GM19372 (cell line): Measurements from ENCODE around the gene NPAS3.

Experiments used
- ATAC-seq: cut with Tn5 transposase; IDR thresholded peaks from one replicate; pipeline ENCODE4 v1.9.1; 2021; ENCODE audit warnings: mild to moderate bottlenecking, low read depth, moderate library complexity; ENCODE audit not compliant: unreplicated experiment

Gene NPAS3

GRCh38 chr14:33563191-33563900 is 624.7 kb downstream of the NPAS3 start:
- ATAC-seq: no peak

DNA sequence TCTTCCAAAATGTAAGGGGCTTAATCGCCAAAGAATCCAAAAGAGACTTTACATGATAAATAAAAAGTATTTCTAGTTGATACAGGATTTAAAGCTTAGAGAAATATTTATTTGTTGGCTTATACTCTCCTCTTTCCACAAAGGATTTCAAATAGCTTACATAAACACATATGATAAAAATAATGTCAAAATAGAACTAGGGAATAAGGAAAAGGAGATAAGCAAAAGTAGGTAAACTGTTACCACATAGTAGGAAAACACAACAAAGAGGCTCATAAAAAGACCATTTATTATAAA is 625.2 kb downstream of the NPAS3 start:
- ATAC-seq: no peak

DNA sequence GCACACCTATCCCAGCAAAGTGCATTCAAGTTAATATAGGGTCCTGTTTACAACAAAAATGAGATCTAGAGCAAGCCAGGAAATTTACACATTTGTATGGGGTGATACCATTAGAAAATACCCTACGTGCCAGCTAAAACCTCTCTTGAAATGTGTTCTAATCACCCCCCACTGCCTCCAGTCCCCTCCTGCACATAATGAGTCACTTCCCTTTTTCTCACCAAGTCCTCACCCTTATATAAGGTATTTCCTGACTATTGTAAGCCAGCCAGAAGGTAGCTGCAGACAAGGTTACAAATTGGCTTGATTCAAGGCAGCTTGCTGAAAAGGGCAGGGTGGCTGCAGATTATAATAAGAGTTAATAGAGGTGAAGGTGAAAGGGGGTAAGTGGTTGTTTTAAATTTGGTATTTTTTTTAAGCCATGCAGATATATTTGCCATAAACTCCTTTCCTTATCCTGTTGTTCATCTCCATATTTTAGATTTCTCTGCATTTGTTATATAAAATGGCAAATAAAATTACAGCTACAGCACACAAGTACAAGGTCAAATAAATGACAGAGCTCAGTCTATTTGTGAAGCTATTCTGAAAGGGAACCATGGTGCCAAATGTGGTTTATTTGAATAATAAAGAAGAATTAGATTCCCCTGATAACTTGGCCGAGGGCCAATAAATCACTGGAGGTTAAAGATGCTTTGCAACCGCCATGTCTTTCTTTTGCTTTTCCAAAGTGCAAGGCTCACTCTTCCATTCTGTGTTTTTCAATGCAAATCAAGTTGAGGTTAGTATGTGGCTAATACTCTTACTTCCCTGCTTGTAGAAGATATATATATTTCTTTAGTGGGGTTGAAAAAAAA is 626.3 kb downstream of the NPAS3 start:
- no peak for ATAC-seq

GRCh38 chr14:33566082-33566481 is 627.4 kb downstream of the NPAS3 start:
- ATAC-seq: no peak

DNA sequence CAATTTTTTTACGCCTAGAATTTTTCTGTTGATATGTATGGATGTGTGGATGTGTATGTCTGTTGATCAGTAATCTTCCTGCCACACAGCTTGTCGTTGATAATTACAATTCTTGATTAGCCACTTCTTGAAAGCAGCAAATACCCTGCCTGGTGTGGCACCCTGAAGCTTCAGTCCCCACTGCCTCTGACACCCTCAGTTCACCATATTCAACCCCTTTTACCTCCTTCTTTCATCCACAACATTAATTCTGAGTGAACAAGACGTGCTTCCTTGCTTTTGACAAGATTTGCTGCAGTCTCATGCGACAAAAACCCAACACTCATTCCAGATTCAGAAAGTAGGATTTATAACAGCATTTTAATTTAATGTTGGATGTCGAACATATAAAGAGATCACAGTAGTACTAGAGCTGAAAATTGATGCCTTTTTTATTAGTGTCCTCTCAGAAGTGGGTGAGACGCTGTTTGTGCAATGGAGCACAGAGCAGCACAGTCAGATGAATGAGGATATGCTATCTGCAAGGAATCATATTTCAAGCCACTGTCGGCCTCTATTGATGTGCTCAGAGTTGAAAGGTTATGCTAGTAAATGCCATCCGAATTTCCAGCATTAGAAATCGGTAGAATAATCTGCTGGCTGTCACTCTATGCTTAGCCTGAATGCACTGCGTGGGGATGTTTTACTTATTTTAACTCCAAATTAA is 628.5 kb downstream of the NPAS3 start:
- ATAC-seq: no peak

- ATAC-seq: no peak
Measured at GRCh38 chr14:33567731-33568130, 629.1 kb downstream of the NPAS3 start.

- ATAC-seq: no peak
Measured at GRCh38 chr14:33568935-33569579, 630.4 kb downstream of the NPAS3 start.

DNA sequence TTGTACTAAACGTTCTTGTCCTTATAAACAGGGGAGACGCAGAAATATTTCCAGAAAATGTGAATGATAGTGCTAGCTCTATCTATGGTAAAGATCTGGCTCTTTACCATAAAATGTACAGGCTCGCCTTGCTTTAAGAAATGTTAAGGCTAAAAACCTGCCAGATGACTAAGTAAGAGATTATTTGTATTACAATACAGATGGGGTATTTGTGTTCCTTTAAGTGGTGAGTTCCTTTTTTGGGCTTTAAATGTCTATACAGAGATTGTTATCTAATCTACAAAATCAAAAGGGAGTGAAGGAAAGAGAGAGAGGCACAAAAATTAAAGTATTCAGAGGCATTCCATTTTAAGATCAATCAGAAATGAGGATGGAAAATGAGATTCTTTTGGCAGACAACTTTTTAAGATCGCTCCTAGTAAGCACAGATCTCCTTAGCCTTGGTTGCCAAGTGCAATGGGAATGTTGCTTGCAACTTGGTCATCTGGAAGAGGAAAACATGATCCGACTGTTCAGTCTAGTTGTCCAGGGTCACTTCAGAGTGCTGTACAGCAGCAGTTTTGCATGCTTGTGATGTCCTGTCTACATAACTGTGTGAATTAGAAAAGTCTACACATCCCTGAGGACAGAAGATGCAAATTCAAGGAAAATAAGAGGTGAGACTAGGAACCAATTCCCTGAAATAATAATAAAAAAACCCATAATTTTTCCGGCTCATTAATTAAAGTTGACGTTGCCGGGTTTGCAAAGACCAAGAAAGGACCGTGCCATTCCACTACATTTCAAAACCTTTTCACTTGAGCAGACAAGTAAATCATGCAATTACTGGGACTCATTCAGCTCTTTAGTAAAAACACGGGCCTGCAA is 631.4 kb downstream of the NPAS3 start:
- ATAC-seq: no peak

- no peak for ATAC-seq
Measured at GRCh38 chr14:33570694-33571310, 632.1 kb downstream of the NPAS3 start.

- ATAC-seq: no peak
Measured at GRCh38 chr14:33573301-33573880, 634.7 kb downstream of the NPAS3 start.

DNA sequence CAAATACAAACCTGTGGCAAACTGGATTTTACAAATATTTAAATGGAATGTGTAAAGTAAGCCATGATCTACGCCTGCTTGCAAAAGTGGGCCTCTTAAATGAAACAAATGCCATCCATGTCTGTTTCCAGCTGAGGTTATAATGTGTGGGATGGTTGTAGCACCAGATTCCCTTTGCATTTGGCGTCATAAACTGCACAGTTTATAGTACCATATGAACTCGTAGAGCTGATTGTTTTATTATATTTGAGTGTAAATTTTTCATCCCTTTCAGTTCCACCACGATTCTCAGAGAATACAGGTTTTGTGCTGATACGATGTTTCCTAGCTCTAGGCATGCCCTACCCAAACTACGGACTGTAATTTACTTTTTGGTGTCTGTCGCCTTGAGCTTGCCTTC is 637.3 kb downstream of the NPAS3 start:
- no peak for ATAC-seq

GRCh38 chr14:33578461-33579216 is 640.0 kb downstream of the NPAS3 start:
- ATAC-seq: no peak

DNA sequence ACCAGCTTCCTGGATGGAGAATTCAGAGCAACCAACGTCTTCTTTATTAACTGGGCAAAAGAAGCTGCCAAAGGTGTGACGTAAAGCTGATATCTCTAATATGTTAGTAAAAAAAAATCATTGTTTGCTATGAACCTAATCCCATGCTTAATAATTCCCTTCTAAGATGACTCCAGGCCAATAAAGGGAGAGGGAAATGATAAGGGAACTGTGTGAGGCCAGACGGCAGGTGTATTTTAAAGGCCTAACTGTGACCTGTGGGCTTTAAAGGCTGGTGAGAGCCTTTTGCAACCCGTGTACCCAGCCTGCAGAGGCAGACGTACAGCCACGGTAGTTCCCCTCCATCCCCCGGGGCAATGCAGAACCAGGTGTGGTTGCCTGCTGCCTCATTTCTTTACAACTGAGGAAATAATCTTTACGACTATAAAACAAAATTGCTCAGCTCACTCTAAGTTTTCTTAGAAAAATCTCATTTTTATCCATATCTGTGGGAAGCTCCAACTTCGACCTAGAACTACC is 641.6 kb downstream of the NPAS3 start:
- no peak for ATAC-seq

DNA sequence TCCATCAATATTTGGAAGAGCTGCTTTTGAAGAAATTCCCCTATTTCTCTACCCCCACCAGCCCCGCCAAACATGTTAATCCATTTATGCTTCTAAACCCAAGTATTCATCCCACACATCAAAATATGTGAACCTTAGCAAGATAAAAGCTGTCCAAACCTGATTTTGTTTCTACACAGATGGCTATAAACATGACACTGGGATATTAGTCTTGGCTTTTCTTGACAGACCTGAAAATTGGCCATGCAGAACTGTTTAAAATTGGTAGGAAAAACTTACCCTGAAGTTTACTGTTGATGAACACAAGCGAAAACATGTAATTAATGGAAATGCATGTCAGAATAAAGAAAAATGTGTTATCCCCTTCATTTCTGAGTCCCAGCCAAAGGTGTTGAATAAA is 642.2 kb downstream of the NPAS3 start:
- no peak for ATAC-seq

GRCh38 chr14:33584697-33585096 is 646.0 kb downstream of the NPAS3 start:
- no peak for ATAC-seq

DNA sequence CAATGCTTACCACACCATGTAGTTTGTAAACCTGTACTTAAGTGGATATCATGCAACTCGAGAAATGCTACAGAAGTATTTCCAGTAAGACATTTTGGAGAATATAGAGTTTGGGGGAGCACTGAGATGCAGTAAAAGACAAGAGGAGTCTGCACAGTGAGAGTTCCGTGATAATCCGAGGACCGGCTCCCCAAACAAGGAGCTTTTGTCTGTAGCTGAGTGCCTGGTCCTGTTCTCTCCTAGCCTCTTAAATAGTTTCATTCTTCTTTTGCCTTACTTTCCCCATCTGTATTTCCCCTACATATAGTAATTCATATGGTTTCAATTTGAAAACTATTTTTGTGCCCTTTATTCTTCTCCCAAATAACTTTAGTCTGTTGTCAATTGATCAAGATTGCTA is 648.1 kb downstream of the NPAS3 start:
- ATAC-seq: no peak

DNA sequence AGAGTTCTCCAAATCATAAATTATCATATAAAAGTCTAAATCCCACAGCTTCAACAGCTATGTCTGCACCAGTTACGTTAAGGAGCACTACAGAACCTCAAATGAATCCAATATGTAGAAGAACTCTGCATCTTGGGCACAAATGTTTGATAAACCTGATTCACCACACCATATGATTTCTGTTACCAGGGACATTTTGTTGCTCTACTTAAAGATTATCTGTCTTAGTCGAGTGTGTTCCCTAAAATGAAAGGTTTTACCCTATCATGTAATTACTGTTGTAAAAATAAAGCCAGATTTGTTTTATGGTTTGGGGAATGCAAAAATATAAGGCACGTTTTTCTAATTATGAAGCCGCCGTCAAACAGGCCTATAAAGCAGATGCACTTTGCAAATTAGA is 649.1 kb downstream of the NPAS3 start:
- ATAC-seq: no peak

DNA sequence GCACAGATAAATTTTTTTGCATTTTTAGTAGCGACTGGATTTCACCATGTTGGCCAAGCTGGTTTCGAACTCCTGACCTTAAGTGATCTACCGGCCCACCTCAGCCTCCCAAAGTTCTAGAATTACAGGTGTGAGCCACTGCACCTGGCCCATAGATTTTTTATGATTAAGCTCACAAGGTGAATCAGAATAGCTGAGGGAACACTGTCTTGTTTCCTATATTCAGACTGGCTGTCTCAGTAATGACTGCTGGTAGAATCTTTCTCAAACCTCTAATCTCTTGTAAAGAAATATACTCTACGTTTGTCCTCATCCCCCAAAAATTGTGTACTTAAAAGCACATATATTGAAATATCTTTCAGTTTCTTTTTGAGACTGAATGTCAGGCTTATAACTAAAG is 650.1 kb downstream of the NPAS3 start:
- no peak for ATAC-seq
